HG03108 (cell line): Measurements from ENCODE around the gene KIR3DL1.
"Not testable (repeated sequence)": the region's sequence is repeated elsewhere in the genome, so short reads cannot be mapped to it uniquely, and the experiment has no call there.

Source experiments
- ATAC-seq: cut with Tn5 transposase; IDR thresholded peaks from one replicate; pipeline ENCODE4 v1.9.1; 2021; ENCODE audit warnings: moderate library complexity; ENCODE audit not compliant: unreplicated experiment

The KIR3DL1 gene

DNA sequence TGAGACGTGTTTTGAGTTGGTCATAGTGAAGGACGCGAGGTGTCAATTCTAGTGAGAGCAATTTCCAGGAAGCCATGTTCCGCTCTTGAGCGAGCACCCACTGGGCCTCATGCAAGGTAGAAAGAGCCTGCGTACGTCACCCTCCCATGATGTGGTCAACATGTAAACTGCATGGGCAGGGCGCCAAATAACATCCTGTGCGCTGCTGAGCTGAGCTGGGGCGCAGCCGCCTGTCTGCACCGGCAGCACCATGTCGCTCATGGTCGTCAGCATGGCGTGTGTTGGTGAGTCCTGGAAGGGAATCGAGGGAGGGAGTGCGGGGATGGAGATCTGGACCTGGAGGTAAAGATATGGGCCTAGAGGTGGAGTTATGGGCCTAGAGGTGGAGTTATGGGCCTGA lies at the start of gene KIR3DL1:
Gene KIR3DL1 (plus strand): TSS at position 218 of the 400 bp plus-strand sequence.
- not testable (repeated sequence) for ATAC-seq

DNA sequence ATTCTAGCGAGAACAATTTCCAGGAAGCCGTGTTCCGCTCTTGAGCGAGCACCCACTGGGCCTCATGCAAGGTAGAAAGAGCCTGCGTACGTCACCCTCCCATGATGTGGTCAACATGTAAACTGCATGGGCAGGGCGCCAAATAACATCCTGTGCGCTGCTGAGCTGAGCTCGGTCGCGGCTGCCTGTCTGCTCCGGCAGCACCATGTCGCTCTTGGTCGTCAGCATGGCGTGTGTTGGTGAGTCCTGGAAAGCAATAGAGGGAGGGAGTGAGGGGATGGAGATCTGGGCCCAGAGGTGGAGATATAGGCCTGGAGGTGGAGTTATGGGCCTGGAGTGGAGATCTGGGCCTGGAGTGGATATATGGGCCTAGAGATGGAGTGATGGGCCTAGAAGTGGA lies 46.6 kb upstream of the KIR3DL1 start, which contains the start of gene KIR2DL1:
Gene KIR2DL1 (plus strand): TSS at position 148 of the 400 bp plus-strand sequence. CDS start 58 bp downstream, at position 206.
- not testable (repeated sequence) for ATAC-seq

DNA sequence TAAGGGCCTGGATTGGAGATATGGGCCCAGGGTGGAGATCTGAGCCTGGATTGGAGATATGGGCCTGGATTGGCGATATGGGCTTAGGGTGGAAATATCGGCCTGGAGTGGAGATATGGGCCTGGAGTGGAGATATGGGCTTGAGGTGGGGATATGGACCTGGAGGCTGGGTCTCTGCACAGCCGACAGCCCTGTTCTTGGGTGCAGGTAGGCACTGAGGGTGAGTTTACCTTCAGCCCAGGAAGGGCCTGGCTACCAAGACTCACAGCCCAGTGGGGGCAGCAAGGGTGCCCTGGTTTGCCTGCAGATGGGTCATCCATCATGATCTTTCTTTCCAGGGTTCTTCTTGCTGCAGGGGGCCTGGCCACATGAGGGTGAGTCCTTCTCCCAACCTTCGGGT lies 45.8 kb upstream of the KIR3DL1 start:
- ATAC-seq, result not testable (repeated sequence)

DNA sequence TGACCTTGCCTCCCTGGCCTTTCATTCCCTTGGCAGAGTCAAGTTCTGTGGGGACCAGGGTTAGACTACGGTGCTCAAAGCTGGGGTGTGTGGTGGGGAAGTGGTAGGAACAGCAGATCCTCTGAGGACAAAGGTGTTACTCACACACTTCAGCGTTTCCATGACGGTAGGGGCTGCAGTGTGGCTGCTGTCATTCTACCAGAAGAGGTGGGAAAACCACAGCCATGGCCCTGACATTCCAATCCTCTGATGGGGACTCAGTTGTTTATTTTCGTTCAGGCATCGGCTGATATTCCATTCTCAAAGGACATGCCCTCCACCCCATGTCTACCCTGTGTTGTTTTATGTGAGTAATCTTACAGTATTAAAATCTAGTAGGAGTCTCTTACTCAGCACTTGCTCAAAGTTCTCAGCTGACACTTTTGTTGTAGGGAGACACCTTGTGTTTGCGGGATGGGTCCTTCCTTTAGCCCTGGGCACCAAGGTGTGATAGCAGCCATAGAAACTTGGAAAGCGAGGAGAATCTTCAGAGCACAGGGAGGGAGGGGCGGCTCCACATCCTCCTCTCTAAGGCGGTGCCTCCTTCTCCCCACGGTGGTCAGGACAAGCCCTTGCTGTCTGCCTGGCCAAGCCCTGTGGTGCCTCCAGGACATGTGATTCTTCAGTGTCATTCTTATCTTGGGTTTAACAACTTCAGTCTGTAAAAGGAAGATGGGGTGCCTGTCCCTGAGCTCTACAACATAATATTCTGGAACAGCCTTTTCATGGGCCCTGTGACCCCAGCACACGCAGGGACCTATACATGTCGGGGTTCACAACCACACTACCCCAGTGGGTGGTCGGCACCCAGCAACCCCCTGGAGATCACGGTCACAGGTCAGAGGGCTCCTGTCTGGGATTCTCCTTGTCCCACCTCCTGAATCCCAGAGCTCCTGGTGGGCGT lies 45.0 kb upstream of the KIR3DL1 start:
- not testable (repeated sequence) for ATAC-seq

DNA sequence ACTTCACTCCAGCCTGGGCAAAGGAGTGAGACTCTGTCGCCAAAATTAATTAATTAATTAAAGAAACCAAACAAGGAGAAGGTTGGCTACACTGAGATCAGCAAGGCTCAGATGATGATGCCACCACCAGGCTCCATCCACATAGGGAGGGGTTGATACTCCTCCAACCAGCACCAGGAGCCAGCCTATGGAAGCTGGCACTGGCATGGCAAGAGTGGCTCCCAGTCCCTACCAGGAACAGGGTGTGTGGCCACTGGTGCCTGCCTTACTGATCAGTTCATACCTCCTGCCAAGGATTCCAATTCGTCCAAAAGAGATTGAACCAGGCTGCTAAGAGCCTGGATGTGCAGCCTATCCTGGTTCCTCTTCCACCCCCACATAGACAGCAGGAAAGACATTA lies 43.6 kb upstream of the KIR3DL1 start:
- not testable (repeated sequence) for ATAC-seq

DNA sequence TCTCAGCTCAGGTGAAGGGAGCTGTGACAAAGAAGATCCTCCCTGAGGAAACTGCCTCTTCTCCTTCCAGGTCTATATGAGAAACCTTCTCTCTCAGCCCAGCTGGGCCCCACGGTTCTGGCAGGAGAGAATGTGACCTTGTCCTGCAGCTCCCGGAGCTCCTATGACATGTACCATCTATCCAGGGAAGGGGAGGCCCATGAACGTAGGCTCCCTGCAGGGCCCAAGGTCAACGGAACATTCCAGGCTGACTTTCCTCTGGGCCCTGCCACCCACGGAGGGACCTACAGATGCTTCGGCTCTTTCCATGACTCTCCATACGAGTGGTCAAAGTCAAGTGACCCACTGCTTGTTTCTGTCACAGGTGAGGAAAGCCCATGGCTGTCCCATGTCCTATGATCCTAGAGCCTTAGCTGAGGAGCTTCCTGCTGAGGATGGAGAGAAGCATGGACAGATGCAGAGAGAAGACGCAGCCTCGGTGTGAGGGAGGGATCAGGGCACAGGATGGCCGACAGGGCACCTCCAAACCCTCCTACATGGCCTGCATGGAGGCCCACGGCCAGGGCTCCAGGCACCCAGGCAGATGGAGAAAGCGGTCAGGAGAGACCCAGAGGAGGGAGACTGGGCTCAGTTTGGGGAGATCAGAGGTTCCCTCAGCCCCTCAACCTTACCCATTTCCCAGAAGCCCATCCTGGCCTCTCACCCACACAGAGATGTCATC lies 41.0 kb upstream of the KIR3DL1 start:
- not testable (repeated sequence) for ATAC-seq

DNA sequence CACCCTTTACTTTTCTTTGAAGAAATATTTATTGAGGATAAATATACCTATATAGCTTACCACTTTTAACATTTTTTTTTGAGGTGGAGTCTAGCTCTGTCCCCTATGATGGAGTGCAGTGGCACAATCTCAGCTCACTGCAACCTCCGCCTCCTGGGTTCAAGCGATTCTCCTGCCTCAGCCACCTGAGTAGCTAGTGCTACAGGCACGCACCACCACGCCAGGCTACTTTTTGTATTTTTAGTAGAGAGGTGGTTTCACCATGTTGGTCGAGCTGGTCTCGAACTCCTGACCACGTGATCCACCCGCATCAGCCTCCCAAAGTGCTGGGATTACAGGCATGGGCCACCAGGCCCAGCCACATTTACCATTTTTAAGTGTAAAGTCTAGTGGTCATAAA lies 40.4 kb upstream of the KIR3DL1 start:
- not testable (repeated sequence) for ATAC-seq

DNA sequence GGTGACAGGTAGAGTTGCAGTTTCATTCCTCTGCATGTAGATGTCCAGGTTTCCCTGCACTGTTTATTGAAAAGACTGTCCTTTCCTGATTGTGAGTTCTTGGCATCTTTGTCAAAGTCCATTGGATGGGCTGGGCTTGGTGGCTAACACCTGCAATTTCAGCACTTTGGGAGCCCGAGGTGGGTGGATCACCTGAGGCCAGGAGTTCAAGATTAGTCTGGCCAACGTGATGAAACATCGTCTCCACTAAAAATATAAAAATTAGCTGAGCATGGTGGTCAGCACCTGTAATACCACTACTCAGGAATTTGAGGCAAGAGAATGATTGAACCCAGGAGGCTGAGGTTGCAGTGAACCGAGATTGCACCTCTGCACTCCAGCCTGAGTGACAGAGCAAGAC lies 38.4 kb upstream of the KIR3DL1 start:
- ATAC-seq, result not testable (repeated sequence)

DNA sequence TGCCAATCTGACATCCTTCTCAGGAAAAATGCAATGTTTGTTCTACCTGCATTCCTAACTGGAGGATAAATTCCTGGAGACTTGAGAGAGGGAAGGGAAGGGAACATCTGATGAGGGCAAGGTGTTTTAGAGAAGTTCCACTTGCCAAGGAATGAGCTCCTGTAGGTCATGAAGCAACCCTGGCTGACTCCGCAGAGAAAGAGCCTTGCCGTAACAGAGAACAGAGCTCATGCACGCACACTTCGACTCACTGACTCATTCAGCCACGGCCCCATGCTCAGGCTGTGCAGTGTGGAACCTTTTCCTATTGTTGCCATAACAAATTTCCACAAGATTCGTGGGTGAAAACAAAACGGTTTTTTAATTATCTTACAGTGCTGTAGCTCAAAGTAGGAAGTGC lies 37.4 kb upstream of the KIR3DL1 start:
- ATAC-seq, result not testable (repeated sequence)

DNA sequence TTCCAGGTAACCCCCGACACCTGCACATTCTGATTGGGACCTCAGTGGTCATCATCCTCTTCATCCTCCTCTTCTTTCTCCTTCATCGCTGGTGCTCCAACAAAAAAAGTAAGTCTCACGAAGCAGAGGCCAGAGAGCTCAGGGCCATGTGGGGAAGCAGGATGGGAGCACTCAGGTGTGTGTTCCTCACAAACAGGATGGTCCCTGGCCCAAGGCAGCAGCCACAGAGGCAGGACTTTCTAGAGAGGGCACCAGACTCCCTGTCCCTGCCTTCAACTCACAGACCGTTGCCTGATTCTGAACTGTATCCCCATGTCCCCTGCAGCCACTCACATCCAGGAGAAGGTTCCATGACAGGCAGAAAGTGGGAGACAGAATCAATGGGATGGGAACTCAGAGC lies 33.4 kb upstream of the KIR3DL1 start:
- ATAC-seq, result not testable (repeated sequence)

DNA sequence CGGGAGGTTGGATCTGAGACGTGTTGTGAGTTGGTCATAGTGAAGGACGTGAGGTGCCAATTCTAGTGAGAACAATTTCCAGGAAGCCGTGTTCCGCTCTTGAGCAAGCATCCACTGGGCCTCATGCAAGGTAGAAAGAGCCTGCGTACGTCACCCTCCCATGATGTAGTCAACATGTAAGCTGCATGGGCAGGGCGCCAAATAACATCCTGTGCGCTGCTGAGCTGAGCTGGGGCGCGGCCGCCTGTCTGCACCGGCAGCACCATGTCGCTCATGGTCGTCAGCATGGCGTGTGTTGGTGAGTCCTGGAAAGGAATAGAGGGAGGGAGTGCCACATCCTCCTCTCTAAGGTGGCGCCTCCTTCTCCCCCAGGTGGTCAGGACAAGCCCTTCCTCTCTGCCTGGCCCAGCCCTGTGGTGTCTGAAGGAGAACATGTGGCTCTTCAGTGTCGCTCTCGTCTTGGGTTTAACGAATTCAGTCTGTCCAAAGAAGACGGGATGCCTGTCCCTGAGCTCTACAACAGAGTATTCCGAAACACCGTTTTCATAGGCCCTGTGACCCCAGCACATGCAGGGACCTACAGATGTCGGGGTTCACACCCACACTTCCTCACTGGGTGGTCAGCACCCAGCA lies 30.1 kb upstream of the KIR3DL1 start:
- not testable (repeated sequence) for ATAC-seq

DNA sequence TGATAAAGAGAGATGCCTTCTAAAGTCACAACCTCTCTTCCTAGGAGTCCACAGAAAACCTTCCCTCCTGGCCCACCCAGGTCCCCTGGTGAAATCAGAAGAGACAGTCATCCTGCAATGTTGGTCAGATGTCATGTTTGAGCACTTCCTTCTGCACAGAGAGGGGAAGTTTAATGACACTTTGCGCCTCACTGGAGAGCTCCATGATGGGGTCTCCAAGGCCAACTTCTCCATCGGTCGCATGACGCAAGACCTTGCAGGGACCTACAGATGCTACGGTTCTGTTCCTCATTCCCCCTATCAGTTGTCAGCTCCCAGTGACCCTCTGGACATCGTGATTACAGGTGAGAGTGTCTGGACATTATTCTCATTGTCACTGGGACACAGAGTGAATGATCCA lies 28.1 kb upstream of the KIR3DL1 start:
- ATAC-seq, result not testable (repeated sequence)

DNA sequence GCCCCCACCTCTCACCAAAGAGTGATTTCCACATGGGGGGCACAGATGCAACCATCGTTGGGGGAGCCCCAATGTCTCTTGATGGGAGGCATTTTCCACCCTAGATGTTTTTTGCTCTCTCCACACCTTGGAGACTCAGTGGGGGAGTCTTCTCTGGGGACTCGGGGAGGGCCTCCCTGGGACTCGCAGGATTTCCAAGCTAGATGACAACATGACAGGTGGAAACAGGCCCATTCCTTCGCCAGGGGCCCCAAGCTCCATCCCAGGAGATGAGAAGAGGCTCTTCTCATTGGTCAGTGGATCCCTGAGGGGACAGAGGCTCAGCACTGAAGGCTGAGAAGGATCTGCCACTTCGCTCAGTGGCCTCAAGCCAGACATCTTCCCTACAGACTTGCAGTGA lies 25.6 kb upstream of the KIR3DL1 start:
- no peak for ATAC-seq

DNA sequence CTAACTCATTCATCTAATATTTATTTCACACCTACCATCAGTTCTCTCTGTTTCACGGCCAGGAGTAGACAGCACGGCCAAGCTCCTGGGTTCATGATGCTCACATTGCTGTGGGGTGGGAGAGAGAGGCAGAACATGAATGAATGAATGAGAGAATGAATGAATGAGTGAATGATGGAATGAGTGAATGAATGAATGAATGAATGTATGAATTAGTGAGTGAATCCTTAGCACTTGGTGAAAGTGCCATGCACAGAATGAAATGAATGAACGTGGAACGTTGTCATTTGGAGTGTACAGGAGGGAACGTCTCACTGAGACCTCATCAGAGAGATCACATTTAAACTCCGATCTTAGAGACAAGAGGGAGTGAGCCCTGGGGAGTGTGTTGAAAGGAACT lies 24.8 kb upstream of the KIR3DL1 start:
- ATAC-seq, result no peak

DNA sequence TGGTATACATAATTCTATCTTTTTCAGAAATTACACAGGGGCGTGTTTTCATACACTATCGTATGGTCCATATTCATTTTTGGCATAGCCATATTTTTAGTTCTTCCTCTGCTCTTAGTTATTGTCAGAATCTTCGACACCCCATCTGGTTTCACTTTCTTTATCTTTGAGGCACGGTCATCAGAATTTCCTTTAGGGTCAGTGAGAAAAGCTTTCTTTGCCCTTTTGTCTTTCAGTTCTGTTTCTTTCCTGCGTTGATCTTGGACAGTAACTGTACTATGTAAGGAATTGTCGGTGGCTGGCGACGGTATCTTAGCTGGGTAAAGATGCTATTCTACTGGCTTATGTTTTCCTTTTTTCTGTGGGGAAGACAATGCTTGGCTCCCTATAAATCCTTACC lies 23.5 kb upstream of the KIR3DL1 start:
- ATAC-seq, result no peak

DNA sequence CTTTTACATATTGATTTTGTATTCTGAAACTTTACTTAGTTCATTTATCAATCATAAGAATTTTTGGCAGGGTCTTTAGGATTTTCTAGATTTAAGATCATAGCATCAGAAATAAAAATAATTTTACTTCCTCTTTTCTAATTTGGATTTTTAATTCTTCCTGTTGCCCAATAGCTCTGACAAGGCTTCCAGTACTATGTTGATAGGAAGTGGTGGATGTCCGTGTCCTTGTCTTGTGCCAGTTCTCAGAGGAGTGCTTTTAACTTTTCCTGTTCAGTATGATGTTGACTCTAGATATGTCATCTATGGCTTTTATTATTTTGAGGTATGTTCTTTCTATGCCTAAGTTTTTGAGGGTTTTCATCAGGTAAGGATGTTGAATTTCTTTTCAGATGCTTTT lies 20.5 kb upstream of the KIR3DL1 start:
- no peak for ATAC-seq

DNA sequence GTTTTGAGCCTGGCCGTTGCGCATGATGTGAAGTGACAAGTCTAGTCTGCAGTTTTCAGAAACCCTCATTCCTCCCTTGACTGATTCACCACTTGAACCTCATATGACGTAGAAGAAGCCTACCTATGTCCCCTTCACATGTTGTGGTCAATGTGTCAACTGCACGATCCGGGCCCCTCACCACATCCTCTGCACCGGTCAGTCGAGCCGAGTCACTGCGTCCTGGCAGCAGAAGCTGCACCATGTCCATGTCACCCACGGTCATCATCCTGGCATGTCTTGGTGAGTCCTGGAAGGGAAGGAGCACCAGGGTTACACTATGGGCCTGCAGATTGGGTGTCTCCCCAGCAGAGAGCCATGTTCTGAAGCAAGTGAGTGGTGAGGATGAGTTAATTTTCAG lies 12.9 kb upstream of the KIR3DL1 start, which contains the start of gene KIR2DL4:
Gene KIR2DL4 (plus strand): TSS at position 201 of the 400 bp plus-strand sequence. CDS start 42 bp downstream, at position 243.
- no peak for ATAC-seq

DNA sequence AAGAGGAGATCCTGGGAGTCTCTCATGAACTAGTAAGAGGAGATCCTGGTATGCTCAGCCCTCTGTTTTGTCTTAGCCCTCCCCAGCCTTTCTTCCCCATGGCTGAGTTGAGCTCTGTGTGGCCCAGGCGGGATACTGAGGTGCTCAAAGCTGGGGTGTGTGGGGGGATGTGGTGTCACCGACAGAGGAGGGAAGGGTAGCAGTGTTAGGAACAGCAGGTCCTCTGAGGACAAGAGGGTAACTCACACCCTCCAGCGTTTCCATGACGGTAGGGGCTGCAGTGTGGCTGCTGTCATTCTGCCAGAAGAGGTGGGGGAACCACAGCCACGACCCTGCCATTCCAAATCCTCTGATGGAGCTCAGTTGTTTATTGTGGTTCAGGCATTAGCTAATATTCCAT lies 12.2 kb upstream of the KIR3DL1 start:
- no peak for ATAC-seq

DNA sequence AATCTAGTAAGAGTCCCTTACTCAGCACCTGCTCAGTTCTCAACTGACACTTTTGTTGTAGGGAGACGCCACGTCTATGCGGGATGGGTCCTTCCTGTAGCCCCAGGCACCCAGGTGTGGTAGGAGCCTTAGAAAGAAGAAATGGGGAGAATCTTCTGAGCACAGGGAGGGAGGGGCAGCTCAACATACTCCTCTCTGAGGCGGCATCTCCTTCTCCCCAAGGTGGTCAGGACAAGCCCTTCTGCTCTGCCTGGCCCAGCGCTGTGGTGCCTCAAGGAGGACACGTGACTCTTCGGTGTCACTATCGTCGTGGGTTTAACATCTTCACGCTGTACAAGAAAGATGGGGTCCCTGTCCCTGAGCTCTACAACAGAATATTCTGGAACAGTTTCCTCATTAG lies 11.7 kb upstream of the KIR3DL1 start:
- no peak for ATAC-seq

DNA sequence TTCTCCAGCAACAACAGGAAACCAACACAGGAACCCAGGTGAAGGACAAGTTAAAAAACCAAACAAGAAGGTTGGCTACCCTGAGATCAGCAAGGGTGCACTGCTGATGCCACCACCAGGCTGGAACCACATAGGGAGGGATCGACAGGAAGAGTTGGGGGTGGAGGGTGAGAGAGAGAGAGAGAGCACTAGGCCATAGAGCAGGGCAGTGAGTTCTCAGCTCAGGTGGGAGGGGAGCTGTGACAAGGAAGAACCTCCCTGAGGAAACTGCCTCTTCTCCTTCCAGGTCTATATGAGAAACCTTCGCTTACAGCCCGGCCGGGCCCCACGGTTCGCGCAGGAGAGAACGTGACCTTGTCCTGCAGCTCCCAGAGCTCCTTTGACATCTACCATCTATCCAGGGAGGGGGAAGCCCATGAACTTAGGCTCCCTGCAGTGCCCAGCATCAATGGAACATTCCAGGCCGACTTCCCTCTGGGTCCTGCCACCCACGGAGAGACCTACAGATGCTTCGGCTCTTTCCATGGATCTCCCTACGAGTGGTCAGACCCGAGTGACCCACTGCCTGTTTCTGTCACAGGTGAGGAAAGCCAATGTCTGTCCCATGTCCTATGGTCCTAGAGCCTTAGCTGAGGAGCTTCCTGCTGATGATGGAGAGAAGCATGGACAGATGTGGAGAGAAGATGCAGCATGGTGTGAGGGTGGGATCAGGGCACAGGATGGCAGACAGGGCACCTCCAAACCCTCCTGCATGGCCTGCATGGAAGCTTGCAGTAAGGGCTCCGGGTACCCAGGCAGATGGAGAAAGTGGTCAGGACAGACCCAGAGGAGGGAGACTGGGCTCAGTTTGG lies 10.4 kb upstream of the KIR3DL1 start:
- ATAC-seq, result no peak
